ENCODE data around the gene PEX10.
A peak's percentile ranks its signal among the peaks of the same experiment; 100 is the strongest.
"Not testable (repeated sequence)": the region's sequence is repeated elsewhere in the genome, so short reads cannot be mapped to it uniquely, and the experiment has no call there.

PEX10 gene

GRCh38 chr1:2412395-2412772, at the start of gene PEX10:
Gene PEX10 (minus strand): TSS chr1:2412564. CDS start chr1:2412502, 62 bp downstream.
- DNase-seq (ENCODE audit: low spot score) = peak; percentile 99

- no peak for DNase-seq (ENCODE audit: low spot score)
These were observed 48.8 kb upstream of the PEX10 start for GRCh38 chr1:2460996-2461751.

DNA sequence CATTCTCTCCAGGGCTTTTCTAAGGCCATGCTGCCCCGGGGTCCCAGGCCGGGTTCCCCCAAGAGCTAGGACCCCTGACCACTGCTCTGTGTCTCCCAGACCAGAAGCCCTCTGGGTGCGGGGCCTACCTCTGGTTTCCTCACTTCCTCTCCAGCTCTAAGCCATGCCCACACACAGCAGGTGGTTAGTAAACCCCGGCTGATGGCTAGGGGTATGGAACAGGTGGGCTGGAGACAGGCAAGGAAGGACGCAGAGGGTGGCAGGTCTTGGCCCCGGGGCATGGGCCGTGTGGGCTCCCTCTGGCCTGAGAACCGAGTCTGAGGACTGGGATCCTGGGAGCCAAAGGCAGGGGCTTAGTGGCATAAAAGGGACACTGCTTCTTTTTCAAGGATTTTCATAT, 47.8 kb upstream of the PEX10 start:
- DNase-seq (ENCODE audit: low spot score) = no peak

- DNase-seq (ENCODE audit: low spot score) = no peak
These were observed 47.4 kb upstream of the PEX10 start for GRCh38 chr1:2459757-2460156.

GRCh38 chr1:2459102-2459753, 46.9 kb upstream of the PEX10 start:
- DNase-seq (ENCODE audit: low spot score) = not testable (repeated sequence)

- no peak for DNase-seq (ENCODE audit: low spot score)
These were observed 46.3 kb upstream of the PEX10 start for GRCh38 chr1:2458687-2459086.

- DNase-seq (ENCODE audit: low spot score) = no peak
These were observed 45.1 kb upstream of the PEX10 start for GRCh38 chr1:2457444-2457843.

- DNase-seq (ENCODE audit: low spot score) = no peak
These were observed 43.4 kb upstream of the PEX10 start for GRCh38 chr1:2455757-2456156.

- DNase-seq (ENCODE audit: low spot score) = no peak
These were observed 41.9 kb upstream of the PEX10 start for GRCh38 chr1:2454227-2454626.

- no peak for DNase-seq (ENCODE audit: low spot score)
These were observed 40.6 kb upstream of the PEX10 start for GRCh38 chr1:2452932-2453315.

- no peak for DNase-seq (ENCODE audit: low spot score)
These were observed 40.0 kb upstream of the PEX10 start for GRCh38 chr1:2452201-2452931.

- DNase-seq (ENCODE audit: low spot score) = peak; percentile 91
These were observed 39.4 kb upstream of the PEX10 start for GRCh38 chr1:2451741-2452140.

DNA sequence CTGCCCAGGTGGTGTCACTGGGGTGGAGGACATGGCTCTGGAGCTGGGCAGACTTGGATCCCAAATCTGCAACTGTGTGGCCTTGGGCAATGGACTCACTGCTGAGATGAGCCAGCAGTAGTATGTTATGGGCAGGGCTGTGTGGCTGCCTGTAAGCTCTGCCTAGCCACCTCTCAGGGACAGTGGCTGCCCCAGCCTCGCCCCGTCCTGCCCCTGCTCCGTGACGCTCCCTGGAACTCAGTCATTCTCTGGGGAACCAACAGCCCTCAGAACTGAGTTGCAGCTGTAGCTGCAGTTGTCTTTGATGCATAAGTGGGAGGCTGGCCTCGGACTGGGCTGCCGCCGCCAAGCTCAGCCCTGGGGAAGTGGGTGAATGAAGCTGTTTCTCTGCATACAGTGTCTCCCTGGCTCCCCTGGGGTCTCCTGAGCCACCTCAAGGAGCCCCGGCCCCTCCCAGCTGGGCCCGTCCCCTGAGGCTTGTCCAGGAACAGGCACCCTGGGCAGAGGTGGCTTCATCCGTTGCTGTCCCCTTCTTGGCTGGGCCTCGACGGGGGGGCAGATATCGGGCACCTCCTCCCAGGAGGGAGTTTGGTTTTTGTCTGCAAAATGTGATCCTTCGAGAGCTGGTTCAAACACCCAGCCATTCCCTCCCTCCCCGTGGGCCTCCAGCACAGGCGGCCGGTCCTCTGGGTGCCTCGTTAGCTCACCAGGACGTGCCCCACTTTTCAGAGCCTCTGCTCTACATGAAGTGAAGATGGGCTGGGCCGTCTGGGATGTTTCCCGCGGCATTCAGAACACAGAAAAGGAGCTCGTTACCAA, 37.5 kb upstream of the PEX10 start:
- DNase-seq (ENCODE audit: low spot score) = peak; percentile 41

DNA sequence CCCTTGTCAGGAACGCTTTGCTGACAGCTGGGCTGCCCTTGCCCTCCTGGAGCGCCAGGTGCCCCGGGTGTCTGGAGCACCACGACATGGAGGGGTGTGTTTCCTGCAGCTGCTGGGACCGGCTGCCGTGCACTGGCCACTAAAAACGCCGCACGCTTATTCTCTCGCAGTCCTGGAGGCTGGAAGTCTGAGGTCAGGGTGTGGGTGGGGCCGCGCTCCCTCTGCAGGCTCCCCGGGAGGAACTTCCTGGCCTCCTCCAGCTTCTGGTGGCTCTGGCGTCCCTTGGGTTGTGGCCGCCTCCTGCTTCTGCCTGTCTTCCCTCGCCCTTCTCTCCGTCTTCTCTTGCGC, 35.7 kb upstream of the PEX10 start:
- no peak for DNase-seq (ENCODE audit: low spot score)

GRCh38 chr1:2447276-2448097, 35.1 kb upstream of the PEX10 start:
- no peak for DNase-seq (ENCODE audit: low spot score)

GRCh38 chr1:2446861-2447260, 34.5 kb upstream of the PEX10 start:
- DNase-seq (ENCODE audit: low spot score) = no peak

DNA sequence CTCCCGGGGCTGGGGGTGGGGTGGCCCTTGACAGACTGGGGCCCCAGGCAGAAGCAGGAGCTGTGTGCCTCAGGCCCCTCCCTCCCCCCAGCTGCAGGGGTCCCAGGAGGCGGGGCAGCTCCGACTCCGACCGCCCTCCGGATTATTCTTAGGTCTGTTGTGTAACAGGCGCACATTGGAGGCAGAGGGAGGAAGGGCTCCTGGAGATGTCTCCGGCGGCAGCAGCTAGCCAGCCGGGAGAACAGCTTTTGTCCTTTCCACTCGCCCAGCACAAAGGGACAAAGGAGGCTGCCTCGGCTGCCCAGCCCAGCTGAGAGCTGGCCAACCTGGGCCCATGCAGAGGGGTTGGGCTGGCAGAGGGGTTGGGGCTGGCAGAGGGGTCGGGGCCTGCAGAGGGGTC, 34.0 kb upstream of the PEX10 start:
- DNase-seq (ENCODE audit: low spot score) = peak; percentile 49

- no peak for DNase-seq (ENCODE audit: low spot score)
These were observed 33.5 kb upstream of the PEX10 start for GRCh38 chr1:2445823-2446215.

DNA sequence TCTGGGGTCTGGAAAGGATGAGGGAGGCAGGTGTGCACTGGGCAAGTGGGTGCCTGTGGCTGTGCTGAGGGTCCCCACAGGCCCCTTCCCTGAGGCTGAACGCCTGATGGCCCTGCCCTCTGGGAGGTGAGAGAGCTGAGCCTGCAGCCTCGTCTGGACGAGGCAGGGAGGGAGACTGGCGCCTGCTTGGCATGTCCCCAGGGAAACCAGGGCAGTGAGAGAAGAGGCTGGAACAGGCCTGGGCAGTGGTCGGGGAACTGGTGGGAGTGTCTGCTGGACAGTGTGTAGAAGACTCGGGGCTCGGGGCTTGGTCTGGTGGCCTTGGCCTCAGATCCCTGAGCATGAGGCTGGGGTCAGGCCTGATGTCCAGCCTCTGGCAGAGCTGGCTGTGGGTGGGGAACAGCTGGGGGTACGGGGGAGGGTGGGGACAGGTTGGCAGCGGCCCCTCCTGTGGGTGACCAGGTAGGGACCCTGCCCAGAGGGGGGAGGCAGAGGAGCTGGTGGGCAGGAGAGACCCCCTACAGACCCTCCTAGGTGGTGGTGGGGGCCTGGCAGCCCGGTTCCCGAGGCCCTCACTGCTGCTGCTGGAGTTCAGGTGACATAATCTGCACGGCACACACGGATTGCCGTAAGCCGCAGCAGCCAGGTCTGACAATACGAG, 32.9 kb upstream of the PEX10 start:
- no peak for DNase-seq (ENCODE audit: low spot score)

GRCh38 chr1:2444138-2444591, 31.8 kb upstream of the PEX10 start:
- no peak for DNase-seq (ENCODE audit: low spot score)
